HepG2 (cell line): ENCODE results near the gene SERPINB10. TPM values are rescaled to one million over a fixed set of nuclear protein-coding genes. Genes with fewer than 3 reads are reported as not detected.

Source experiments
- KDM5B ChIP-seq: sonication (generic); formaldehyde crosslinking; IDR thresholded peaks from 2 replicates; pipeline ENCODE4 v1.4.0; 2020; ENCODE audit warnings: missing genetic modification reagents, mild to moderate bottlenecking, borderline replicate concordance
- MTF2 ChIP-seq: sonication (generic); formaldehyde crosslinking; IDR thresholded peaks from 2 replicates; pipeline ENCODE4 v1.5.0; 2020; ENCODE audit warnings: missing genetic modification reagents, borderline replicate concordance
- NR2F1 ChIP-seq, 2 experiments: fragments of 450-650 bp in 1 of 2; formaldehyde crosslinking in 1 of 2; IDR thresholded peaks; 2 replicates each; pipeline versions ENCODE4 v1.5.0 to v1.6.1; 2016 to 2020; ENCODE audit warnings: mild to moderate bottlenecking in 1 of 2, missing compliant biosample characterization in 1 of 2, missing genetic modification reagents in 1 of 2, moderate library complexity in 1 of 2
- NR2F6 ChIP-seq, 2 experiments: IDR thresholded peaks; 2 replicates each; pipeline ENCODE4 v1.6.1; 2016; ENCODE audit warnings: antibody characterized with exemption in 1 of 2, mild to moderate bottlenecking in 1 of 2
- SETDB1 ChIP-seq: sonication (generic); formaldehyde crosslinking; IDR thresholded peaks from 2 replicates; pipeline ENCODE4 v1.5.1; 2020; ENCODE audit warnings: missing genetic modification reagents, mild to moderate bottlenecking, borderline replicate concordance
- THAP11 ChIP-seq: IDR thresholded peaks from 2 replicates; pipeline ENCODE4 v1.6.1; 2016; ENCODE audit warnings: missing biosample characterization, missing genetic modification reagents
- ZHX2 ChIP-seq, 2 experiments: sonication (generic) in 1 of 2; formaldehyde crosslinking in 1 of 2; IDR thresholded peaks; 2 replicates each; pipeline versions ENCODE4 v1.6.1 to v1.9.0; 2014 to 2022; ENCODE audit warnings: antibody characterized with exemption in 1 of 2, borderline replicate concordance in 1 of 2, inconsistent platforms in 1 of 2, low read depth in 1 of 2, missing genetic modification reagents in 1 of 2
- ZNF17 ChIP-seq: sonication (generic); formaldehyde crosslinking; IDR thresholded peaks from 2 replicates; pipeline ENCODE4 v1.5.0; 2020; ENCODE audit warnings: mild to moderate bottlenecking, missing genetic modification reagents
- ZNF570 ChIP-seq: sonication (generic); formaldehyde crosslinking; IDR thresholded peaks from 2 replicates; pipeline ENCODE4 v1.4.0; 2020; ENCODE audit warnings: mild to moderate bottlenecking, missing genetic modification reagents, borderline replicate concordance
- ZNF766 ChIP-seq: sonication (generic); formaldehyde crosslinking; IDR thresholded peaks from 2 replicates; pipeline ENCODE4 v1.5.0; 2020; ENCODE audit warnings: missing genetic modification reagents, borderline replicate concordance
- polyA plus RNA-seq, 8 experiments: library from polyadenylated mRNA; depleted of rRNA in 3 of 8; stranded (reverse) in 7 of 8; unstranded in 1 of 8; fragments of >200 nt; fragmentation: Illumina TruSeq in 4 of 8; extraction: Trizol in 4 of 8; gene quantifications; 2 replicates each; pipeline versions ENCODE4 v1.2.1 to v1.2.3, GENCODE V29; 2011 to 2016; ENCODE audit warnings: low read depth in 4 of 8, missing spikeins in 1 of 8, mixed read lengths in 1 of 8; ENCODE audit not compliant: insufficient read depth in 1 of 8
- total RNA-seq, 5 experiments: library from RNA; depleted of rRNA; stranded (reverse); fragments of >200 nt; fragmentation: Illumina TruSeq; extraction: Trizol; gene quantifications; 2 replicates each; pipeline ENCODE4 v1.2.3, GENCODE V29; 2016; ENCODE audit warnings: low read depth in 1 of 5
- TF ChIP-seq, protein P1 (sequence below), 2 experiments: sonication (generic) in 1 of 2; formaldehyde crosslinking in 1 of 2; IDR thresholded peaks; 2 replicates each; pipeline versions ENCODE4 v1.5.1 to v1.6.1; 2011 to 2020; ENCODE audit warnings: borderline replicate concordance in 1 of 2, low read depth in 1 of 2, low read length in 1 of 2, mild to moderate bottlenecking in 1 of 2, missing genetic modification reagents in 1 of 2, moderate library complexity in 1 of 2
- TF ChIP-seq, protein P2 (sequence below): sonication (generic); formaldehyde crosslinking; IDR thresholded peaks from 2 replicates; pipeline ENCODE4 v1.4.0; 2020; ENCODE audit warnings: missing genetic modification reagents, borderline replicate concordance
- TF ChIP-seq, protein P3 (sequence below): sonication (generic); formaldehyde crosslinking; IDR thresholded peaks from 2 replicates; pipeline ENCODE4; 2020; ENCODE audit warnings: missing genetic modification reagents, mild to moderate bottlenecking, borderline replicate concordance

Gene SERPINB10
- total and polyA plus RNA-seq, 2 of the 13 experiments (the other 11 are each of a cell fraction or from before 2014, with no cell fraction given): not detected

GRCh38 chr18:63936156-63936931 is 28.6 kb downstream of the SERPINB10 start (continued):
- TF ChIP-seq ZNF766 (CRISPR knock-in tag) (no peak), ZHX2 (IDR thresholded peaks at IDR 0.05; ENCODE audit: low read depth) (no peak), ZHX2 (CRISPR knock-in tag; IDR thresholded peaks at IDR 0.05; ENCODE audit: borderline replicate concordance) (no peak), THAP11 (CRISPR knock-in tag) (no peak), ZNF570 (CRISPR knock-in tag) (no peak), NR2F6 (IDR thresholded peaks at IDR 0.05) (no peak), NR2F6 (CRISPR knock-in tag; IDR thresholded peaks at IDR 0.05) (peak; percentile 59; the same call in 1 of the 2 replicates), SETDB1 (no peak), NR2F1 (CRISPR knock-in tag; IDR thresholded peaks at IDR 0.05) (no peak), ZNF17 (CRISPR knock-in tag) (no peak), KDM5B (no peak), MTF2 (CRISPR knock-in tag) (no peak)
- TF ChIP-seq, protein P1, sequence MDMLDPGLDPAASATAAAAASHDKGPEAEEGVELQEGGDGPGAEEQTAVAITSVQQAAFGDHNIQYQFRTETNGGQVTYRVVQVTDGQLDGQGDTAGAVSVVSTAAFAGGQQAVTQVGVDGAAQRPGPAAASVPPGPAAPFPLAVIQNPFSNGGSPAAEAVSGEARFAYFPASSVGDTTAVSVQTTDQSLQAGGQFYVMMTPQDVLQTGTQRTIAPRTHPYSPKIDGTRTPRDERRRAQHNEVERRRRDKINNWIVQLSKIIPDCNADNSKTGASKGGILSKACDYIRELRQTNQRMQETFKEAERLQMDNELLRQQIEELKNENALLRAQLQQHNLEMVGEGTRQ (IDR thresholded peaks at IDR 0.05; ENCODE audit: low read depth, low read length): no peak
- TF ChIP-seq, protein P1 (CRISPR knock-in tag; IDR thresholded peaks at IDR 0.05; ENCODE audit: borderline replicate concordance): no peak
- TF ChIP-seq, protein P2, sequence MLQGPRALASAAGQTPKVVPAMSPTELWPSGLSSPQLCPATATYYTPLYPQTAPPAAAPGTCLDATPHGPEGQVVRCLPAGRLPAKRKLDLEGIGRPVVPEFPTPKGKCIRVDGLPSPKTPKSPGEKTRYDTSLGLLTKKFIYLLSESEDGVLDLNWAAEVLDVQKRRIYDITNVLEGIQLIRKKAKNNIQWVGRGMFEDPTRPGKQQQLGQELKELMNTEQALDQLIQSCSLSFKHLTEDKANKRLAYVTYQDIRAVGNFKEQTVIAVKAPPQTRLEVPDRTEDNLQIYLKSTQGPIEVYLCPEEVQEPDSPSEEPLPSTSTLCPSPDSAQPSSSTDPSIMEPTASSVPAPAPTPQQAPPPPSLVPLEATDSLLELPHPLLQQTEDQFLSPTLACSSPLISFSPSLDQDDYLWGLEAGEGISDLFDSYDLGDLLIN: no peak
- TF ChIP-seq, protein P3, sequence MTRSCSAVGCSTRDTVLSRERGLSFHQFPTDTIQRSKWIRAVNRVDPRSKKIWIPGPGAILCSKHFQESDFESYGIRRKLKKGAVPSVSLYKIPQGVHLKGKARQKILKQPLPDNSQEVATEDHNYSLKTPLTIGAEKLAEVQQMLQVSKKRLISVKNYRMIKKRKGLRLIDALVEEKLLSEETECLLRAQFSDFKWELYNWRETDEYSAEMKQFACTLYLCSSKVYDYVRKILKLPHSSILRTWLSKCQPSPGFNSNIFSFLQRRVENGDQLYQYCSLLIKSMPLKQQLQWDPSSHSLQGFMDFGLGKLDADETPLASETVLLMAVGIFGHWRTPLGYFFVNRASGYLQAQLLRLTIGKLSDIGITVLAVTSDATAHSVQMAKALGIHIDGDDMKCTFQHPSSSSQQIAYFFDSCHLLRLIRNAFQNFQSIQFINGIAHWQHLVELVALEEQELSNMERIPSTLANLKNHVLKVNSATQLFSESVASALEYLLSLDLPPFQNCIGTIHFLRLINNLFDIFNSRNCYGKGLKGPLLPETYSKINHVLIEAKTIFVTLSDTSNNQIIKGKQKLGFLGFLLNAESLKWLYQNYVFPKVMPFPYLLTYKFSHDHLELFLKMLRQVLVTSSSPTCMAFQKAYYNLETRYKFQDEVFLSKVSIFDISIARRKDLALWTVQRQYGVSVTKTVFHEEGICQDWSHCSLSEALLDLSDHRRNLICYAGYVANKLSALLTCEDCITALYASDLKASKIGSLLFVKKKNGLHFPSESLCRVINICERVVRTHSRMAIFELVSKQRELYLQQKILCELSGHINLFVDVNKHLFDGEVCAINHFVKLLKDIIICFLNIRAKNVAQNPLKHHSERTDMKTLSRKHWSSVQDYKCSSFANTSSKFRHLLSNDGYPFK (CRISPR knock-in tag): no peak
